Measurements from ENCODE around the gene RAB5IF.
A peak's percentile ranks its signal among the peaks of the same experiment; 100 is the strongest.
"Not testable (repeated sequence)": the region's sequence is repeated elsewhere in the genome, so short reads cannot be mapped to it uniquely, and the experiment has no call there.

The RAB5IF gene

GRCh38 chr20:36585410-36586125 lies 20.0 kb upstream of the RAB5IF start:
- DNase-seq (ENCODE audit: extremely low read depth in 1 of 2, low read depth in 1 of 2) = no peak

DNA sequence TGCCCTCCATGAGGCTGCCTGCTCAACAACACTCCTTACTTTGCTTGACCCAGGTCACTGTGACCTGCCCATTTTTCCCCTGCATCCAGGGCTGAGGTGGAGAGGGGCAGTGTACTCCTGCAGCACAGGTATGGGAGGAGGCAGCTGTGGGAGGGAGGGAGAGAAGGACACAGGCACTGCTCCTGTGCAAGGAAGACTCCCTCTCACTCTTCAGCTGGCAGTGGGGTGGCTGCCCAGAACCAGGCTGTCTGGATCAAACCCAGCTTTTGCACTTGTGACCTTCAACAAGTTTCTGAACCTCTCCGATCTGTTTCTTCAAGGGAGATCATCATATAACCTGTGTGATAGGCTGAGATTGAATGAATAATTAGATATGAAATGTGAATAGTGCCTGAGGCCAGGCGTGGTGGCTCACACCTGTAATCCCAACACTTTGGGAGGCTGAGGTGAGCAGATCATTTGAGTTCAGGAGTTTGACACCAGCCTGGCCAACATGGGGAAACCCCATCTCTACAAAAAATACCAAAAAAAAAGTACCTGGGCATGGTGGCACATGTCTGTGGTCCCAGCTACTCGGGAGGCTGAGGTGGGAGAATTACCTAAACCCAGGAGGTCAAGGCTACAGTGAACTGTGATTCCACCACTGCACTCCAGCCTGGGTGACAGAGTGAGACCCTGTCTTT lies 18.1 kb upstream of the RAB5IF start:
- DNase-seq (ENCODE audit: extremely low read depth in 1 of 2, low read depth in 1 of 2) = no peak

DNA sequence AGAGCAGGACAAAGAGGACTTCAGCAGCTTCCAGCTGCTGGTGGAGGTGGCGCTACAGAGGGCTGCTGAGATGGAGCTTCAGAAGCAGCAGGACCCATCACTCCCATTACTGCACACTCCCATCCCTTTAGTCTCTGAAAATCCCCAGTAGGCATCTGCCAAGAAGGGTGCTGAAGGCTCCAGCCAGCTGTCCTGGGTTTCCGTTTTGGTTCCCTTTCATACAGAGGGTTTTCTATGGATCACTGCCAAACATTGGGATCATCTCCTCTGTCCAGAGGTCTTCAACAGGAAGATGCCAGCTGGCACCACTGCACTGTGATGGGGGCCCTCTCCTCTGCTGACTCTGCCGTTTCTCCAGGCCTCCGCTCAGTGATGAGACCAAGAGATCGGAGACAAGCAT lies 14.3 kb upstream of the RAB5IF start:
- DNase-seq (ENCODE audit: extremely low read depth in 1 of 2, low read depth in 1 of 2) = no peak

GRCh38 chr20:36591854-36592641 lies 13.5 kb upstream of the RAB5IF start:
- peak in 1 of 2 donors; percentile 14 for DNase-seq (ENCODE audit: extremely low read depth in 1 of 2, low read depth in 1 of 2)

GRCh38 chr20:36593347-36593929 lies 12.1 kb upstream of the RAB5IF start:
- DNase-seq (ENCODE audit: extremely low read depth in 1 of 2, low read depth in 1 of 2) = no peak

GRCh38 chr20:36599912-36600345 lies 5.7 kb upstream of the RAB5IF start:
- DNase-seq (ENCODE audit: extremely low read depth in 1 of 2, low read depth in 1 of 2) = no peak

GRCh38 chr20:36601540-36601939 lies 4.0 kb upstream of the RAB5IF start:
- DNase-seq (ENCODE audit: extremely low read depth in 1 of 2, low read depth in 1 of 2) = no peak

- DNase-seq (ENCODE audit: extremely low read depth in 1 of 2, low read depth in 1 of 2) = peak in 1 of 2 donors; percentile 13
Observed at GRCh38 chr20:36604952-36605398, 604 bp upstream of the RAB5IF start.

DNA sequence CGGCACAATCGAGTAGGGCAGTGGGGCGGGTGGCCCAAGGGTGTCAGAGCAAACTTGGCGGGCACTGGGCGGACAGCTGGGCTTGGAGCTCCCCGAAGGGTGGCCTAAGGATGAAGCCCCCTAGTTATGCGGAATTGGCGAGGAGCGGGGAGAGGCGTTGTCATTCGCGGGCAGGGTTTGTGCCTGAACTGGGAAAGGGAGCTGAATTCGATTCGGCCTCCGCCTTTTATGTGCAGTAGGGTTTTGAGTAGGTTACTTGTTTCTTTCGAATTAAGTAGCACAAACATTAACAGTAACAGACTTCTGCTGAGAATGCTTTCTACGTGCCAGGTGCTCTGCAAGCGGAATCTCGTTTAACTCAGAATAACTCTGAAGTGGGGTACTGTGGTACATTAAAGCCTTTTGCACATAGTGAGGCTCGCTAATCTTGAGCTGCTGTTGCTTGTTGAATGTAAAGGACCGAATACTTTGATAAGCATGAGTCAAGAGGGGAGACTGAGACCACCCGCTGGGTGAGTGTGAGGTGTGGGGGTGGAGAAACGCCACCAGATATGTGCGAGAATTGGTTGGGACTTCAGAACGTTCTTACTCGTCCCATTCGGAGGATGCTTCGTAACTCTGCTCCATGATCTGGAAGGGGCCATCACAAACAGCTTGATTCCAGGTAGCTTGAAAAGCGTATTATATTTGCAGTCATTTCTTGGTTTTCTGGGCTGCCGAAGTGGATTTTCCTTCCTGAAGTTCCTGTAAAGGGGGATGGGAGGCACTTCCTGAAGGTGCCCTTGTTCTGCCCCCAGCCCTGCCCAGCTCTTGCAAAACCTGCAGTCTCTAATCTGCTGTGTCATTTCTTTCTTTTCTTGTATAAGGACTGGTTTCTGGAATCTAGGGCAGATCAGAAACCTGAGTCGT lies 833 bp downstream of the RAB5IF start:
- DNase-seq (ENCODE audit: extremely low read depth in 1 of 2, low read depth in 1 of 2) = no peak

DNA sequence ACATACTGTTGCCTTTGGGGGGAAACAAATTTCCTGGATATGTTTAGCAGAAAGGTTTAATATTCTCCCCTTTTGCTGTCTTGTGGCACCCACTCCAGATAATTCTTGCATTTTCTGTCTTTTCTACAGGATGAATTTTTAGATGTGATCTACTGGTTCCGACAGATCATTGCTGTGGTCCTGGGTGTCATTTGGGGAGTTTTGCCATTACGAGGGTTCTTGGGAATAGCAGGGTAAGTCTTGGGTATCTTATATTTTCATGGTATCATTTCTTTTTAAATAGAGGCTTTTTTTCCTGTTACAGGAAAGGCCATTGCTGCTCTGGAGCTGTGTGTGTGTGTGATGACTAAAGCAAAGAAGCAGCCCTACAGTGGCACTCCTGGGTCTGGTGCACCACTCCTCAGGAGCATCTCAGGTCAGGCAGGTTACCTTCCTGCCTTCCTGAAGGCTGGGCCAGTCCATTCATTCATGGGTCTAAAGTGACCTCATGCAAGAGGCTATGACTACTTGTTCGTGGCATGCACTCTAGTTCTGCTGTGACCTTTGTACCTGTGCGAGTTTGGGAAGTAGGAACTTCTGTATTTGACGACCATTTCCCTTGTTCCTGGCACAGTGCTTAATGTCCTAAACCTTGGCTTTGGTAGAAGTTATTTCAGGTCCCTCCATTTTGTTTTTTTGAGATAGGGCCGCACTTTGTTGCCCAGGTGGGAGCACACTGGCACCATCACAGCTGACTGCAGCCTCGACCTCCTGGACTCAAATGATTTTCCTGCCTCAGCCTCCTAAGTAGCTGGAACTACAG lies 2.2 kb downstream of the RAB5IF start:
- no peak for DNase-seq (ENCODE audit: extremely low read depth in 1 of 2, low read depth in 1 of 2)

DNA sequence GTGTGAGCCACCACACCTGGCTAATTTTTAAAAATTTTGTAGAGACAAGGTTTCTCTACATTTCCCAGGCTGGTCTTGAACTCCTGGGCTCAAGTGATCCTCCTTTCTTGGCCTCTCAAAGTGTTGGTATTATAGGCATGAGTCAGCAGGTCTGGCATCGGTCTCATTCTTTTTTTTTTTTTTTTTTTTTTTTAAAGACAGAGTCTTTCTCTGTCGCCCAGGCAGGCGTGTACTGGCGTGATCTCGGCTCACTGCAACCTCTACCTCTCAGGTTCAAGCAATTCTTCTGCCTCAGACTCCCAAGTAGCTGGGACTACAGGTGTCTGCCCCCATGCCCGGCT lies 2.8 kb downstream of the RAB5IF start:
- not testable (repeated sequence) for DNase-seq (ENCODE audit: extremely low read depth in 1 of 2, low read depth in 1 of 2)

DNA sequence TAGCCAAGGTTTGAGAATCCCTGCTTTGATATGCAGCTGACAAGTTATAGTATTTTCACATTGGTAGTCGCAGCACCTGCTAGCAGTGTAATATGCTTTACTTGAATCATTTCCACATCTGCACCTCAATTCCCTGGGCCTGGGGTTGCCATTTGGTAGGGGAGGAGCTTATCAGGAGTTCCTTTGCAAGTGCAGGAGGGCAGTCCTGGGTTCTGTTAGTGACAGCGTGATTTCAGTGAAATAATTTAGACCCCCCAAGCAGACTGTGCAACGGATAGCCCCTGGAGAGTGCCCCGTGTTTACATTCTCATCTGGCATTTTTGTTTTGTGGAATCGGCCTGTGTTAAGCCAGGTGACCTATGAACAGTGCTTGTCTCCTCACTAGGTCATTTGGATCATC lies 6.0 kb downstream of the RAB5IF start:
- no peak for DNase-seq (ENCODE audit: extremely low read depth in 1 of 2, low read depth in 1 of 2)

DNA sequence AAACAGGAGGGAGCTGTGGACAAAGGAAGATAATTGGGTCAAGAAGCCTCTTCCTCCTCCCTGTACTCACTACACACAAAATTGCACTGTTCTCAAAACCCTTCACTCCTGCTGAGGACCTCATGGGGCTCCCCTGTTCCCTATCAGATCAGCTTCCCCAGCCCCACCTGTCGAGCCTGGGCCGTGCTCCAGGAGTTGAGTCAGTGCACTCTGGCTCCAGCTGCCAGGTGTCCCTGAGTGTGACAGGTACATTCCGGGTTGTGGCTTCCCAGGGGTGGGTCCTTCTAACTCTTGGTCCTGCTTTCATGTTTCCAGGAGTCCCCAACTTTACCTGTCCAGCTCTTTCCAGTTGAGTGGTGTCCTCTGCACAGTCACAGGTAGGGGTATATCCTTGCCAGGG lies 8.4 kb downstream of the RAB5IF start:
- no peak for DNase-seq (ENCODE audit: extremely low read depth in 1 of 2, low read depth in 1 of 2)

- DNase-seq (ENCODE audit: extremely low read depth in 1 of 2, low read depth in 1 of 2) = no peak
Observed at GRCh38 chr20:36614781-36615557, 9.4 kb downstream of the RAB5IF start.

DNA sequence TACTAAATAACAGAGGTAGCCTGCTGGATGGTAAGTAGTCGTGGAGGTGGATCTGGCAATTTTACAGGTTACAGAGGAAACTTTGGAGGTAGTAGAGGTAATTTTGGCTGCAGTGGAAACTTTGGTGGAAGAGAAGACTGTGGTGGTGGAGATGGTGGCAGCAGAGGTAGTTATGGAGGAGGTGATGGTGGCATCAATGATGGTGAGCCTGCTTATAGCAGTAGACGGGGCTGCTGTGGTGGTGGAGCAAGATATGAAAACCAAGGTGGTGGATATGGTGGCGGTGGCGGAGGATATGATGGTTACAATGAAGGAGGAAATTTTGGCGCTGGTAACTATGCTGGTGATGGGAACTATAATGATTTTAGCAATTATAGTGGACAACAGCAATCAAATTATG lies 15.3 kb downstream of the RAB5IF start:
- no peak for DNase-seq (ENCODE audit: extremely low read depth in 1 of 2, low read depth in 1 of 2)

GRCh38 chr20:36623444-36623843 lies 17.9 kb downstream of the RAB5IF start:
- DNase-seq (ENCODE audit: extremely low read depth in 1 of 2, low read depth in 1 of 2) = no peak

- no peak for DNase-seq (ENCODE audit: extremely low read depth in 1 of 2, low read depth in 1 of 2)
Observed at GRCh38 chr20:36624068-36624943, 18.7 kb downstream of the RAB5IF start.

- no peak for DNase-seq (ENCODE audit: extremely low read depth in 1 of 2, low read depth in 1 of 2)
Observed at GRCh38 chr20:36624944-36625324, 19.4 kb downstream of the RAB5IF start.
